WTC11 (cell line): ENCODE measurements around the gene B4GALT6. TPM values are rescaled to one million over a fixed set of nuclear protein-coding genes. Genes with fewer than 3 reads are reported as not detected.

Experiments
- ATAC-seq: fragments of 200-7000 bp; cut with Tn5 transposase; 2 replicates; pipeline ENCODE4 v1.10.0; 2021; ENCODE audit warnings: mild to moderate bottlenecking, moderate library complexity
- CTCF ChIA-PET: fragments of 300-600 bp; sonication (Branson Sonifier 250); formaldehyde crosslinking; loops from one replicate; lab custom pipeline; 2021; ENCODE audit warnings: antibody characterized with exemption; lab: Charles Lee
- POLR2A ChIA-PET: fragments of 350-600 bp; sonication (Branson Sonifier 250); formaldehyde crosslinking; loops from one replicate; lab custom pipeline; 2021; ENCODE audit warnings: antibody characterized with exemption; lab: Charles Lee
- DNase-seq: peaks from one replicate; pipeline ENCODE4 v3.0.0; 2021; ENCODE audit warnings: low spot score
- H3K27ac Mint-ChIP-seq: 2 replicates; pipeline ENCODE4 v1.8.0; 2021; ENCODE audit warnings: mixed read lengths
- H3K27me3 Mint-ChIP-seq: 2 replicates; pipeline ENCODE4 v1.8.0; 2021; ENCODE audit warnings: low read depth, mild to moderate bottlenecking, moderate library complexity, mixed read lengths
- H3K36me3 Mint-ChIP-seq: 2 replicates; pipeline ENCODE4 v1.8.0; 2021; ENCODE audit warnings: mixed read lengths
- H3K4me1 Mint-ChIP-seq: 2 replicates; pipeline ENCODE4 v1.8.0; 2022; ENCODE audit warnings: mixed read lengths
- H3K4me3 Mint-ChIP-seq: 2 replicates; pipeline ENCODE4 v1.8.0; 2021; ENCODE audit warnings: mild to moderate bottlenecking, moderate library complexity, mixed read lengths
- H3K9me3 Mint-ChIP-seq: 2 replicates; pipeline ENCODE4 v1.8.0; 2021; ENCODE audit warnings: mixed read lengths
- ARID4B ChIP-seq: sonication (generic); formaldehyde crosslinking; IDR thresholded peaks from 2 replicates; pipeline ENCODE4 v1.8.0; 2023; ENCODE audit warnings: missing genetic modification reagents, mild to moderate bottlenecking, borderline replicate concordance
- CBFB ChIP-seq: sonication (generic); formaldehyde crosslinking; IDR thresholded peaks from 2 replicates; pipeline ENCODE4 v1.8.1; 2022; ENCODE audit warnings: mild to moderate bottlenecking, low read depth, missing genetic modification reagents
- CREB1 ChIP-seq: sonication (generic); formaldehyde crosslinking; IDR thresholded peaks from 2 replicates; pipeline ENCODE4 v1.8.0; 2023; ENCODE audit warnings: mild to moderate bottlenecking, missing genetic modification reagents
- ELF4 ChIP-seq: sonication (generic); formaldehyde crosslinking; IDR thresholded peaks from 2 replicates; pipeline ENCODE4 v1.8.1; 2022; ENCODE audit warnings: low read depth, mild to moderate bottlenecking, moderate library complexity, missing genetic modification reagents
- FOXP1 ChIP-seq: sonication (generic); formaldehyde crosslinking; IDR thresholded peaks from 2 replicates; pipeline ENCODE4 v1.8.0; 2022; ENCODE audit warnings: missing genetic modification reagents, mild to moderate bottlenecking, moderate library complexity, borderline replicate concordance
- GABPB1 ChIP-seq: sonication (generic); formaldehyde crosslinking; IDR thresholded peaks from 2 replicates; pipeline ENCODE4 v1.8.1; 2023; ENCODE audit warnings: mild to moderate bottlenecking, missing genetic modification reagents
- GRHL2 ChIP-seq: fragments of 250-450 bp; sonication (Bioruptor Pico); IDR thresholded peaks from 2 replicates; pipeline ENCODE4 v1.8.0; 2022; ENCODE audit warnings: mild to moderate bottlenecking, moderate library complexity; ENCODE audit not compliant: insufficient replicate concordance, severe bottlenecking
- IRF2 ChIP-seq: sonication (generic); formaldehyde crosslinking; IDR thresholded peaks from 2 replicates; pipeline ENCODE4 v1.8.0; 2022; ENCODE audit warnings: low read depth, missing genetic modification reagents, borderline replicate concordance
- JUN ChIP-seq: sonication (generic); formaldehyde crosslinking; IDR thresholded peaks from 2 replicates; pipeline ENCODE4 v1.8.0; 2023; ENCODE audit warnings: mild to moderate bottlenecking, missing genetic modification reagents
- MAX ChIP-seq: sonication (generic); formaldehyde crosslinking; IDR thresholded peaks from 2 replicates; pipeline ENCODE4 v1.8.0; 2022; ENCODE audit warnings: mild to moderate bottlenecking, missing genetic modification reagents
- MXD4 ChIP-seq: fragments of 250-450 bp; sonication (Bioruptor Pico); IDR thresholded peaks from 2 replicates; pipeline ENCODE4 v1.8.0; 2021; ENCODE audit warnings: mild to moderate bottlenecking, moderate library complexity, borderline replicate concordance
- NR1H2 ChIP-seq: sonication (generic); formaldehyde crosslinking; IDR thresholded peaks from 2 replicates; pipeline ENCODE4 v1.9.0; 2021; ENCODE audit warnings: mild to moderate bottlenecking, moderate library complexity, missing genetic modification reagents
- NR3C1 ChIP-seq: sonication (generic); formaldehyde crosslinking; conservative IDR thresholded peaks from 2 replicates; pipeline ENCODE4 v1.8.1; 2023; ENCODE audit warnings: low read depth, mild to moderate bottlenecking, missing genetic modification reagents
- ZNF121 ChIP-seq: sonication (generic); formaldehyde crosslinking; IDR thresholded peaks from 2 replicates; pipeline ENCODE4 v1.8.0; 2023; ENCODE audit warnings: missing genetic modification reagents
- ZNF138 ChIP-seq: sonication (generic); formaldehyde crosslinking; conservative IDR thresholded peaks from 2 replicates; pipeline ENCODE4 v1.8.1; 2022; ENCODE audit warnings: mild to moderate bottlenecking, moderate library complexity, missing genetic modification reagents
- ZNF219 ChIP-seq: sonication (generic); formaldehyde crosslinking; IDR thresholded peaks from 2 replicates; pipeline ENCODE4 v1.8.0; 2023; ENCODE audit warnings: missing genetic modification reagents, mild to moderate bottlenecking, borderline replicate concordance
- ZNF263 ChIP-seq: sonication (generic); formaldehyde crosslinking; IDR thresholded peaks from 2 replicates; pipeline ENCODE4 v1.8.1; 2022; ENCODE audit warnings: low read depth, mild to moderate bottlenecking, moderate library complexity, missing genetic modification reagents
- ZNF396 ChIP-seq: fragments of 250-450 bp; sonication (Bioruptor Pico); IDR thresholded peaks from 2 replicates; pipeline ENCODE4 v1.8.0; 2021; ENCODE audit warnings: mild to moderate bottlenecking, moderate library complexity, borderline replicate concordance
- ZNF512 ChIP-seq: sonication (generic); formaldehyde crosslinking; IDR thresholded peaks from 2 replicates; pipeline ENCODE4 v1.8.1; 2022; ENCODE audit warnings: missing genetic modification reagents, borderline replicate concordance
- total RNA-seq: library from RNA; stranded (reverse); gene quantifications from 3 replicates; pipeline ENCODE4 v1.2.3, GENCODE V29; 2021
- TF ChIP-seq, protein P1 (sequence below): sonication (generic); formaldehyde crosslinking; IDR thresholded peaks from 2 replicates; pipeline ENCODE4 v1.8.1; 2022; ENCODE audit warnings: low read depth, mild to moderate bottlenecking, moderate library complexity, missing genetic modification reagents, borderline replicate concordance

The B4GALT6 gene
- total RNA-seq, 1 experiment from 2014 or later: 50.6 TPM

DNA sequence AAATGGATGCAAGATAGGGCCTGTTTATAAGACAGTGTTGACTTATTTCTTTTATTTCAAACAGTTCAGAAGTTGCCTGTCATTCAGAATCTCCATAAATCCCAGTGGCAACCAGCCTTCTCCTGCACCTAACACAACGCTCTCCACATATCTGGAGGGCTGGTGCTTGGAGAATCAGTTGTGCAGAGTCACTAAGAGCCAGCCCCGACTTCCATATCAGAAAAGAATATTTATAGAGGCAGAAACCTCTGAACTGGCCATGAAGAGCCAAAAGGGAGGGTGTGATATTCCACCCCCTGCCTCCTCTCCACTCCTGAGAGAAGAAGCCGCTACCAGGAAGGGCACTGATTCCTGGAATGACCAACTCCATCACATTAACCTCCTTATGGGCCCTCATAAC, 34.0 kb upstream of the B4GALT6 start (continued):
- TF ChIP-seq ARID4B (CRISPR knock-in tag) (no peak), MXD4 (CRISPR knock-in tag) (no peak), GABPB1 (CRISPR knock-in tag) (no peak)
- TF ChIP-seq, all 79 proteins: peak for 0

DNA sequence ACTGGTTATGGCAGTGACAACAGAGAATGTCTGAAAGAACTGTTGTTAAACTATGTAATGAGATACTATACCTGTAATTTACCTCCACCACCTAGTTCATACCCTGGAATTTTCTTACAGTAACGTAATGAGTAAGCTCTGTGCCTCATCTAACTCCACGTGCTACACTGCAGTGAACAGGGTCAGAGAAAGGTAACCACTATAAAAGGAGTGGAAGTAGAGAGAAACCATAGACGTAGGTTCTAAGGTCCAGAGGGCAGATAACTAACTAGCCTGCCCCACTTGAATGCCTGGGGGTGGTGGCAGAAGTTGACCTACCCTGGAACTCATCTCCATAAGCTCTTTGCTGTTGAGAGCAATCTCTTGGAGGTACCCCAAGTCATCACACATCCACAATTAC, 32.0 kb upstream of the B4GALT6 start:
- ATAC-seq: no peak
- POLR2A ChIA-PET: no interaction called here

GRCh38 chr18:31711365-31712172, 27.2 kb upstream of the B4GALT6 start:
- DNase-seq (no peak), ATAC-seq (no peak)
- Mint-ChIP-seq H3K4me3 (no peak overlapping the region), H3K36me3 (no peaks in the 10 kb centered on the region; the same call in 1 of the 2 replicates), H3K27me3 (no peaks in the 10 kb centered on the region), H3K27ac (no peak overlapping the region; the same call in 1 of the 2 replicates), H3K9me3 (peaks cover 4% of the 10 kb centered on the region), H3K4me1 (peaks cover 12% of the 10 kb centered on the region)
- peak; percentile 94 for TF ChIP-seq GABPB1 (CRISPR knock-in tag)
- TF ChIP-seq ZNF121: no peak
- POLR2A ChIA-PET: no interaction called here
- CTCF ChIA-PET: interaction anchor here (1.0 to 1.9 kb wide), 3 partner anchors 9 to 12 kb away, joined by 3 to 5 read pairs (median 4); no protein-coding TSS in a partner anchor

More for the DNA sequence above, 32.0 kb upstream of the B4GALT6 start:
- peaks cover 6% of the 10 kb centered on the region for H3K27me3 Mint-ChIP-seq
- peaks cover 28% of the 10 kb centered on the region for H3K9me3 Mint-ChIP-seq
- DNase-seq: no peak
- no peak for TF ChIP-seq ZNF396 (CRISPR knock-in tag)
- no peak for TF ChIP-seq ZNF121
- no peak for TF ChIP-seq IRF2
- TF ChIP-seq, protein P1, sequence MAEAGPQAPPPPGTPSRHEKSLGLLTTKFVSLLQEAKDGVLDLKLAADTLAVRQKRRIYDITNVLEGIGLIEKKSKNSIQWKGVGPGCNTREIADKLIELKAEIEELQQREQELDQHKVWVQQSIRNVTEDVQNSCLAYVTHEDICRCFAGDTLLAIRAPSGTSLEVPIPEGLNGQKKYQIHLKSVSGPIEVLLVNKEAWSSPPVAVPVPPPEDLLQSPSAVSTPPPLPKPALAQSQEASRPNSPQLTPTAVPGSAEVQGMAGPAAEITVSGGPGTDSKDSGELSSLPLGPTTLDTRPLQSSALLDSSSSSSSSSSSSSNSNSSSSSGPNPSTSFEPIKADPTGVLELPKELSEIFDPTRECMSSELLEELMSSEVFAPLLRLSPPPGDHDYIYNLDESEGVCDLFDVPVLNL: no peak
- H3K4me3 Mint-ChIP-seq: no peak overlapping the region
- H3K36me3 Mint-ChIP-seq: peaks cover 23% of the 10 kb centered on the region
- H3K27ac Mint-ChIP-seq: no peak overlapping the region
- peaks cover 6% of the 10 kb centered on the region for H3K4me1 Mint-ChIP-seq
- CTCF ChIA-PET: no interaction called here

GRCh38 chr18:31710826-31711225, 26.4 kb upstream of the B4GALT6 start:
- POLR2A ChIA-PET: no interaction called here
- H3K9me3 Mint-ChIP-seq: peaks cover 4% of the 10 kb centered on the region
- peaks cover 12% of the 10 kb centered on the region for H3K4me1 Mint-ChIP-seq
- no peaks in the 10 kb centered on the region for H3K27me3 Mint-ChIP-seq
- CTCF ChIA-PET: interaction anchor here (0.5 to 1.9 kb wide), 2 partner anchors 8 to 221 kb away, joined by 3 to 5 read pairs; no protein-coding TSS in a partner anchor
- H3K27ac Mint-ChIP-seq: 0 out of 2 replicates have a peak overlapping the region, but pooled peaks have one; percentile 17
- TF ChIP-seq CBFB (CRISPR knock-in tag) (no peak), NR1H2 (CRISPR knock-in tag) (no peak), GRHL2 (CRISPR knock-in tag) (no peak), ZNF512 (no peak), FOXP1 (no peak), ZNF138 (no peak), MAX (no peak; the same call in 1 of the 2 replicates), JUN (CRISPR knock-in tag) (no peak), ZNF263 (CRISPR knock-in tag) (no peak), CREB1 (CRISPR knock-in tag) (no peak), ELF4 (CRISPR knock-in tag) (no peak), NR3C1 (CRISPR knock-in tag) (no peak), ZNF219 (CRISPR knock-in tag) (no peak)
- peak; percentile 22 for DNase-seq
- no peaks in the 10 kb centered on the region; the same call in 1 of the 2 replicates for H3K36me3 Mint-ChIP-seq
- H3K4me3 Mint-ChIP-seq: no peak overlapping the region
- ATAC-seq: peak; percentile 90
